ENCODE measurements around the gene TCTN3.
"Not testable (repeated sequence)": the region's sequence is repeated elsewhere in the genome, so short reads cannot be mapped to it uniquely, and the experiment has no call there.

TCTN3 gene, protein sequence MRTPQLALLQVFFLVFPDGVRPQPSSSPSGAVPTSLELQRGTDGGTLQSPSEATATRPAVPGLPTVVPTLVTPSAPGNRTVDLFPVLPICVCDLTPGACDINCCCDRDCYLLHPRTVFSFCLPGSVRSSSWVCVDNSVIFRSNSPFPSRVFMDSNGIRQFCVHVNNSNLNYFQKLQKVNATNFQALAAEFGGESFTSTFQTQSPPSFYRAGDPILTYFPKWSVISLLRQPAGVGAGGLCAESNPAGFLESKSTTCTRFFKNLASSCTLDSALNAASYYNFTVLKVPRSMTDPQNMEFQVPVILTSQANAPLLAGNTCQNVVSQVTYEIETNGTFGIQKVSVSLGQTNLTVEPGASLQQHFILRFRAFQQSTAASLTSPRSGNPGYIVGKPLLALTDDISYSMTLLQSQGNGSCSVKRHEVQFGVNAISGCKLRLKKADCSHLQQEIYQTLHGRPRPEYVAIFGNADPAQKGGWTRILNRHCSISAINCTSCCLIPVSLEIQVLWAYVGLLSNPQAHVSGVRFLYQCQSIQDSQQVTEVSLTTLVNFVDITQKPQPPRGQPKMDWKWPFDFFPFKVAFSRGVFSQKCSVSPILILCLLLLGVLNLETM

DNA sequence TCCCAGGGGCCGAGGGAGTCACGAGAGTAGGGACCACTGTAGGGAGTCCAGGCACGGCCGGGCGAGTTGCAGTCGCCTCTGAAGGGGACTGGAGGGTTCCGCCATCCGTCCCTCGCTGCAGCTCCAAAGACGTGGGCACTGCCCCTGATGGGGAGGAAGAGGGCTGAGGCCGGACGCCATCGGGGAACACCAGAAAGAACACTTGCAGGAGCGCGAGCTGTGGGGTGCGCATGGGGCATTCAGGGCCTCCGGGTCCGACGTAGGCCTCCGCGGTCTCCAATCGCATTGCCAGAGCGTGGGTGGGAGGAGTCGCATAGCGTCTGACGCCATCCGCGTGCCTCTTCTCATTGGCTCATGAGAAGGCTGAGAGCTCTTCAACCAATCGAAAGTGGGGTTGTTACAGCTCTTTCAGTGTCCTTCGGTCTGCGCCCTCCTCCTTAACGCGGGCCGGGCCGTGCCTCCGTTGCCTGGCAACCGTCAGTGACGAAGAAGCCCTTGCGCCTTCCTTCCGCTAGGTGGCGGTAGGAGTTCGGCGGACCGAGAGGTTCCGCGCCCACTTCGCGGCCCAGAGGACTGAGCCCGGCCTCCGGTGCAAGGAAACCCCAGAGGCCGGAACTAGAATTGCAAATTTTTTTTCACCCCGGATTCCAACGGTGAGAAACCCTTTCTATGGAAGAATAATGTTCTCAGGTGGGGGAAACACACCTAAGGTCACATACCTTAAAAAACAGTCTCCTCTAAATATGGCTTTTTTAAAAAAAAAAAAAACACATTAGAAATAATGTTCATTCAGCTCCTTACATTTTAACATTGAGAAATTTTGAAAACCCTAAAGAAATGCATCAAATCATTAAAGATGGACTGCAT is at the start of gene TCTN3:
TCTN3 (minus strand) TSS at position 260 of the 867 bp plus-strand sequence; CDS start at position 232, 28 bp downstream.
- peak; percentile 86 to 93 for DNase-seq (ENCODE audit: low read depth in 2 of 2)

DNA sequence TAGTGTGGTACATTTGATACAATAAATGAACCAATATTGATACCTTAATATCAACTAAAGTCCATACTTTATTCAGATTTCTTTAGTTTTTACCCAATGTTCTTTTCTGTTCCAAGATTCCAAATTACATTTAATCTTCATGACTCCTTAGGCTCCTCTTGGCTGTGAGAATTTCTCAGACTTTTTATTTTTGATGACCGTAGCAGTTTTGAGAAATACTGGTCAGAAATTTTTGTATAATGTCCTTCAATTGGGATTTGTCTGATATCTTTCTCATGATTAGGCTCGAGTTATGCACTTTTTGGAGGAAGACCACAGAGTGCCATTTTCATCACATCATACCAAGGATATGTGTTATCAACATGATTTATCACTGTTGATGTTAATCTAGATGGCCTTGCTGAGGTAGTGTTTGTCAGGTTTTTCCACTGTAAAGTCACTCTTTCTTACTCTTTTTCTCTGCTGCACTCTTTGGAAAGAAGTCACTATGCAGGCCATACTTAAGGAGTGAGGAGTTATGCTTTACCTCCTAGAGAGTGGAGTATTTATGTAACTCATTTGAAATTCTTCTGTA is 49.3 kb upstream of the TCTN3 start:
- DNase-seq (ENCODE audit: low read depth in 2 of 2): no peak

DNA sequence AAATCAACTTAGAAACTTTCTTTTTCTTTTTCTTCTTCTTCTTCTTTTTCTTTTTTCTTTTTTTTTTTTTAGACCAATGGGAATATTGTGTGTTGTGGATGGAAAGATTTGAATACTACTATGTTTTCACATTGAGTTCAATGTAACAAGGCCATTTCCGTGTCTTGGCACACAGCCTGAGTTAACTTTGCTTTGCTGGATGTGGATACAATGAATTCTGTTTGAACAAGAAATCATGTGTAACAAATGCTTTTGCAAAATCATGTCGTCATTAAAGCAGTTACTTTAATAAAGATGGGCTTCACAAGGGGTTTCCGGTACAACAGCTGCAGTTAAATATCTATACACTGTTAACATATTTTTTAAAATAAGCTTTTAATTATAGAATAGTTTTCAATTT is 48.8 kb upstream of the TCTN3 start:
- no peak for DNase-seq (ENCODE audit: low read depth in 2 of 2)

DNA sequence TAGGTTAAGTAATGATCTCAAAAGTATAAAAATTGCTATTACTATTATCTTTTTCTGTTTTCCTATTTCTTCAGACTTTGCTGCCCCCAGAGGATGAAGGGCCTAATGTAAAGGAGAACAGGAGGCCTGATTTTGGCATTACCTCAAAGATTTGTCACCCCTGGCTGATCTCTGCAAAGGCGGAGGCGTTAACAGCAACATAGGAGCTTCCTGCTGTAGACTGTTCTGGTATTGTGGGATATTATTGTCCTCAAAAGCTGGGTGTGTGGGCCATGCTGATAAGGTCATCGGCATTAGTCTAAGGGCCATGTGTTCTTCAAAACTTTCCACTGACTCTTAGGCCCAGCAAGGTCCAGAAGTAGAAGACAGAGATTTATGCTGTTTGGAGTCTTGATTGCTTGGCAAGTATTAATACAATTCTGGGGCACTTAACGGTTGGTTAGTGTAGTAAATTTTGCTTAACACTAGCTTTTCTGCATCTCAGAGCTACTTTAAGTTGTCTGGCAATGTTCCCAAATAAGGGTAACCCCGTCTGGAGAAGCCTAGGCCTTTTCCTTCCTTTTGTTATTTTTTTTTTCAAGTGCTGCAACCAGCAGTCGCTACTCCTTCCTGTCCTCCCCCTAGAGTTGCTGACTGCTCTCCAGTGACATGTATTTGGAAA is 48.2 kb upstream of the TCTN3 start:
- DNase-seq (ENCODE audit: low read depth in 2 of 2): no peak

DNA sequence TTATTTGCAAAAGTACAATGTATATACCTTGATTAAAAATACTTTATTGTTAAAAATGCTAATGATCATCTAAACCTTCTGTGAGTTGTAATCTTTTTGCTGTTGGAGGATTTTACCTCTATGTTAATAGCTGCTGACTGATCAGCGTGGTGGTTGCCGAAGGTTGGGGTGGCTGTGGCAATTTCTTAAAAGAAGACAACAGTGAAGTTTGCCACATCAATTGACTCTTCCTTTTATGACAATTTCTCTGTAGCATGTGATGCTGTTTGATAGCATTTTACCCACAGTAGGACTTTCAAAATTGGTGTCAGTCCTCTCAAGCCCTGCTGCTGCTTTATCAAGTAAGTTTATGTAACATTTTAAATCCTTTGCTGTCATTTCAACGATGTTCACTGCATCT is 45.3 kb upstream of the TCTN3 start:
- DNase-seq (ENCODE audit: low read depth in 2 of 2): no peak

DNA sequence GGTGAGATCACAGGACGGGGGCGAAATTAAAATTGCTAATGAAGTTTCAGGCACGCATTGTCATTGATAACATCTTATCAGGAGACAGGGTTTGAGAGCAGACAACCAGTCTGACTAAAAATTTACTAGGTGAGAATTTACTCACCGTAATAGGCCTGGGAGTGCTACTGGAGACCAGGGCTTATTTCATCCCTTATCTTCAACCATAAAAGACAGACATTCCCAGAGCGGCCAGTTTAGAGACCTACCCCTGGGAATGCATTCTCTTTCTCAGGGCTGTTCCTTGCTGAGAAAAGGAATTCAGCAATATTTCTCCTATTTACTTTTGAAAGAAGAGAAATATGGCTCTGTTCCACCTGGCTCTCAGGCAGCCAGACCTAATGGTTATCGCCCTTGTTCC is 39.2 kb upstream of the TCTN3 start:
- DNase-seq (ENCODE audit: low read depth in 2 of 2): not testable (repeated sequence)

DNA sequence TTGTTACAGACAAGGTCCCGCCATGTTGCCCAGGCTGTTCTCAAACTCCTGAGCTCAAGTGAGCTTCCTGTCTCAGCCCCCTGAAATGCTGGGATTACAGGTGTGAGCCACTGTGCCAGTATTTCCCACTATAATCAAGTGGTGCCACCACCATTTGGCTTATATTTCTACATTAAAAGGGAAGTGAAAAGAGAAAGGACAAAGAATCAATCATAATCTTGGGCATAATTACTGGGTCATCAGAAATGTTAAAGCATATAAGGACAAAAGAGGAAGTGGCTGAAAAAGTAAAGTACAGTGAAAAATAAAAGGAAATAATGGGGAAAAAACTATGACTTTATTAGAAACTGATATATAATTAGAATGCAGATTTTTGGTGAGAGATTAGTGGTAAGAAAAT is 36.5 kb upstream of the TCTN3 start:
- DNase-seq (ENCODE audit: low read depth in 2 of 2): no peak

DNA sequence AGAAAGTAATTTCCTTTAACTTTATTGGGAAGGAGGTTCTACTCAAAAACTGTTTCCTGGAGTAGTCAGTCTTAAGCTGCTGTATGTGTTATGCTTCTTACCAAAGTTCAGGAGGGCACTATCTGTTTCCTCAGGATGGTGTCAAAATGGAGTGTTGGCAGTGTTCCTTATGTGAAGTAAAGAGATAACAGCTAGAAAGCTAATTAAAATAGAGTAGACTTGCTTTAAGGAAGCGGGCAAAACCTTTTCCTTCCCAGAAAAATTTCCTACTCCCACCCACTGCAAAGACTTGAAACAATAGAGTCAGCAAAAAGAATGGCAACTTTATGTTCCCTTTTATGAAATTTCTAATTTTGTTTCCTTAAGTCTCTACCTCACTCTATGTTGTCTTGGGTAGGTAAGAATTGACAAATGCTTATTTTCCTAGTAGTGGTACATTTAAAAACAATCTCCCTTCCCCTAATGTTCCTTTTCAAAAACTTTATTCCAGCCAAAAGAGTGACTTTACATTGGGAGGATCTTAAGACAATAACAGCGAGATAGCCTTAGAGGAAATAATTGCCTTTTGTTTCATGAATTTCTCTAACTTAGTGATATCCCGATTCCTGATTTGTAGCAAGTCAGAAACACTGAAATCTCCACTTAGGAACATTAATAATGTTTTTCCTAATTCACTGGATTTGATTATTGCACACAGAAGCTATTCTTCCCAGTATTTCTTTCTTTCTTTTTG is 35.8 kb upstream of the TCTN3 start:
- DNase-seq (ENCODE audit: low read depth in 2 of 2): no peak

DNA sequence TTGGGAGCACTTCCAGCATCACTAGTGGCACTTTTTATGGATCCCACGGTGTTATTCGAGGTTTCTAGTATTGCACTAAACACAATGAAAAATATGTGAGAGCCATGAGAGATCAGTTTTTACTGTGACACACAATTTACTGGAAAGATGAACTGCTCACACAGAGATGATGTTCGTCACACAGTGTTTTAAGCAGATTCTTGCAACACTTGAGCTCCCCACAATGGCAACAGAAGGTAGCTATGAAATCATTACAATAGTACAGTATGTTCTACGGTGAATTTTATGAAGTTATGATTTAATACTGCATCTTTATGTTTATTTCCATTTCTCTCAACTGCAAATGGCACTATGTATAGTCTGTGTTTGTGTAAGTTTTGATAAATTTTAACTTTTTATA is 34.8 kb upstream of the TCTN3 start:
- DNase-seq (ENCODE audit: low read depth in 2 of 2): no peak

DNA sequence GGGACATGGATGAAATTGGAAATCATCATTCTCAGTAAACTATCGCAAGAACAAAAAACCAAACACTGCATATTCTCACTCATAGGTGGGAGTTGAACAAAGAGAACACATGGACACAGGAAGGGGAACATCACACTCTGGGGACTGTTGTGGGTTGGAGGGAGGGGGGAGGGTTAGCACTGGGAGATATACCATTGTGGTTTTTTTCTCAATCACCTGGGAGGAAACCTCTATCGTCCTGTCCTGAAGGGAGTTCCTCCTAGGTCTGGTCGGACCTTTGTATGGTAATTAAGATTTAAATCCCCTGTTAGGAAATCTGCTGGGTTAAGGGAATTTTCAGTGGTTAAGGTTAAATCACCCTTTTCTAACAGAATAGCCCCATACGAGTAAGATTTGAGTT is 28.8 kb upstream of the TCTN3 start:
- not testable (repeated sequence) for DNase-seq (ENCODE audit: low read depth in 2 of 2)

DNA sequence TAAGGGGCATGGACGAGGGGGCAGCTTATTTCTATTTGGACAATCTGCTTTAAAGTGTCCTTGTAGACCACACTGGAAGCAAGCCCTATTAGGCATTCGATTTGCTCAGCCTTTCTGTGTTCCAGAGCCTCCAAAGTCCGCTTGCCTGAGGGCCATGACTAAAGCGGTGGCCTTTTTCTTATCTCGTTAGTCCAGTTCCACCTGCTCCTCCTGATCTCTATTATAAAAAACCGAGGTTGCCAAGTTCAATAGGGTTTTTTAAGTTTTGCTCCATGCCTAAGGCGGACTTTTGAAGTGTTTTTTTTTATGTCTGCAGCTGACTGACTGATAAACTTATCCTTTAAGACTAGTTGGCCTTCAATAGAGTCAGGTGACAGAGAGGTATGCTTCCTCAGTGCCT is 27.0 kb upstream of the TCTN3 start:
- DNase-seq (ENCODE audit: low read depth in 2 of 2): not testable (repeated sequence)

DNA sequence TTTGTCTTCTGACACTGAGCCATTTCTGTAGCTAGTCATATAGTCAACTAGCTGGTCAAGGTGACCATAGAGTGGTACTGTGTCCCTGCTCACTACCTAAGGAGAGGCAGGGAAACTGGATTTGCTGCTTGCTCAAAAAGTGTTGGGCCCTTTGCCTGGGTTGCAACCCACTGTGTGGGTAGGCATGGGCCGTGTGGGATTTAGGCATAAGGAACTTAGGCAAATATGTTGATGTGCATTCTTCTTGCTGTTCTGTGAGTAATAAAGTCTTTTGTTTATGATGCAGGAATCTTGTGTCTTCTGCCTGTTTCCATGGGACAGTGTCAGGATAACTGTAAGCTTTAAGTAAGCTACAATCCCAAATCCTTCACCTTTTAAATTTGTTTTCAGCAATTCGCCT is 23.1 kb upstream of the TCTN3 start:
- DNase-seq (ENCODE audit: low read depth in 2 of 2): no peak

DNA sequence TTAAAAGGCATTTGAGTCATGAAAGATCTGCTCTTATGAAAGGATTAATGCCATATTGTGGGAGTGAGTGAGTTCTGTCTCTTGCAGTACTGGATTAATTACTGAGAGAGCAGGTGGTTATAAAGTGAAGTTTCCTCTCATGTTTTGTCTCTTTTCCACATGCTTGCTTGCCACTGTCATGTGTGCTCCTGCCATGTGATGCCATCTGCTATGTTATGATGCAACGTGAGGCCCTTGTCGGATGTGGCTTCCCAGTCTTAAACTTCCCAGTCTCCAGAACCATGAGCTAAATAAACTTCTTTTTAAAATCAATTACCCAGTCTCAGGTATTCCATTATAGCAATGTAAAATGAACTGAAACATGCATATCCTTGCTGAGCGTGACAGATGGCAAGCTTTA is 22.7 kb upstream of the TCTN3 start:
- no peak for DNase-seq (ENCODE audit: low read depth in 2 of 2)

DNA sequence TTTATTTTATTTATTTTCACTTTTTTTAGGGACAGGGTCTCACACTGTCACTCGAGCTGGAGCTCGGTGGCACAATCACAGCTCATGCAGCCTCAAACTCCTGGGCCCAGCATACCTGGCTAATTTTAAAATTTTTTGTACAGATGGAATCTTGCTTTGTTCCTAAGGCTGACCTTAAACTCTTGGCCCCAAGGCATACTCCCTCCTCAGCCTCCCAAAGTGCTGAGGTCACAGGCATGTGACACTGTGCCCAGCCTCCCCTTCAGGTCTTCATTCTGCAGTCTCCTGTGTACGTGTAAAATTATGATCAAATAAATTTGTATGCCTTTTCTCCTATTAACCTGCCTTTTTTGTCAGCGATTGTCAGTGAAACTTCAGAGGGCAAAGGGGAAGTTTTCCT is 17.8 kb upstream of the TCTN3 start:
- no peak for DNase-seq (ENCODE audit: low read depth in 2 of 2)

DNA sequence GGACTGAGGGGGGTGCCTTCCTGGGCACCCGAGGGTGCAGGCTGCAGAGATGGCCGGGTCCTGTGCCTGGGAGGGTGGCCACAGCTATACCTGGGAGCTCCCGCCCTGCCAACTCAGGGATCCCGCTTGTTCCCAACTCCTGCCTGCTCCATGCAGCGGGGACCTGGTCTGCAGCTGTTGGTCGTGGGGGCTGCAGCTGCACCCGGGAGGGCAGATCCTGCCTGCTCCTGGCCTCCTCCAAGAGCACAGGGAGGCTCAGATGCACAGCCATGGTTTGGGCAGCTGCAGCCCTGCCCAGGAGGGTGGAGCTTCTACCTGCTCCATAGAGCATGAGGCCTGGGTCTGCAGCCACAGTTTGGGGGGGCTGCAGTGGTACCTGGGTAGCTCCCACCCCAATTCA is 13.3 kb upstream of the TCTN3 start:
- no peak for DNase-seq (ENCODE audit: low read depth in 2 of 2)

DNA sequence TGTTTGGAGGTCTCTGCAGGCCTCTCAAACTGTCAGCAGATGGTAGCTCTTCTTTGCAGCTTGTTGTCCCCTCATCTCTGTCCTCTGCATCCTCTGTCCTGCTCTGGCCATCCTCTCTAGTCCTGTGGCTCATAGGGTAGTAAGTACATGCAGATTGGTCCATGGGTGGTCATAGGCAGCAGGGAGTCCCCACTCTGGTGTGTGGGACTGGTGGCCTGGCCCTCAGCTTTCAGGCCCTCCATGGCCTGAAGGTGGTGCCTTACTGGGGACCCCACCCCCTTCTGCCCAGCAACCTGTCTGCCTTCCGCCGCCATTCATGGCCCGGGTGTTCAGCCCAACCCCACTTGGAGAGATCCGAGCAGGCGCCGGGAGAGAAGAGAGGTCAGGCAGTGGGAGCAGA is 12.8 kb upstream of the TCTN3 start:
- DNase-seq (ENCODE audit: low read depth in 2 of 2): no peak

DNA sequence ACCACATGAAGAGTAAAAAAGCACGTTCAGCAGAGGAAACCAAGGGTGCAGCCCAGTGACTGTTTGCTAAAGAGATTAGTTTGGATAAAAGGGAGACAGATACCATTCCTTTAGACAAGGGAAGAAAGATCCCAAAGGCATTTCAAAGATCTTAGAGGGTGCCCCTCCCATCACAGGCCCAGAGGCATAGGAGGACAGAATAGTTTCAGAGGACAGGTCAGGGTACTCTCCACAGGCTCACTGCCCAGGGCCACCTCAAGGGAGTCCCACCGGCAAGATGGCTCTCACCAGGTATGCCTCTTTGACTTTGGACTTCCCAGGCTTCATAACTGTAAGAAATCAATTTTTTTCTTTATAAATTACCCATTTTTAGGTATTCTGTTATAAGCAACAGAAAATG is 4.7 kb upstream of the TCTN3 start:
- DNase-seq (ENCODE audit: low read depth in 2 of 2): no peak

DNA sequence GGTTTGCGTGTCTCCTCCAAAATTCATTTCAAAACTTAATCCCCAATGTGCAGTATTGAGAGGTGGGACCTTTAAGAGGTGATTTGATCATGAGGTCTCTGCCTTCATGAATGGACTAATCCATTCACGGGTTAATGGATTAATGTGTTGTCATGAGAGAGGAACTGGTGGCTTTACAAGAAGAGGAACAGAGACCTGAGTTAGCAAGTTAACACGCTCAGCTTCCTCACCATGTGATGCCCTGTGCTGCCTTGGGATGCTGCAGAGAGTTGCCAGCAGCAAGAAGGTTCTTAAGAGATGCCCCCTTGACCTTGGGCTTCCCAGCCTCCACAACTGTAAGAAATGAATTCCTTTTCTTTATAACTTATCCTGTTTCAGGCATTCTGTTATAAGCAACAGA is 3.7 kb upstream of the TCTN3 start:
- no peak for DNase-seq (ENCODE audit: low read depth in 2 of 2)

DNA sequence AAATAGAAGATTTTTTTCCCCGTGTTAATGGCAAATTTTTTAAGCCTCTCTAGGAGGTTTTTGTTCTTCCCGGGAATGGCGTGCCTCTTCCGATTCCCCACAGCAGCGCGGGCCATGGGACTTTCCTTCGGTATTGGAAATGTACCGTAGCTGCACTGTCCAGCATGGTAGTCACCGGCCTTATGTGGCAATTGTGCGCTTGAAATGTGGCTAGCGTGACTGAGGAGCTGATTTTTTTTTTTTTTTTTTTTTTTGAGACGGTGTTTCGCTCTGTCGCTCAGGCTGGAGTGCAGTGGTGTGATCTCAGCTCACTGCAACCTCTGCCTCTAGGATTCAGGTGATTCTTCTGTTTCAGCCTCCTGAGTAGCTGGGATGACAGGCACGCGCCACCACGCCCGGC is 938 bp upstream of the TCTN3 start:
- no peak for DNase-seq (ENCODE audit: low read depth in 2 of 2)

DNA sequence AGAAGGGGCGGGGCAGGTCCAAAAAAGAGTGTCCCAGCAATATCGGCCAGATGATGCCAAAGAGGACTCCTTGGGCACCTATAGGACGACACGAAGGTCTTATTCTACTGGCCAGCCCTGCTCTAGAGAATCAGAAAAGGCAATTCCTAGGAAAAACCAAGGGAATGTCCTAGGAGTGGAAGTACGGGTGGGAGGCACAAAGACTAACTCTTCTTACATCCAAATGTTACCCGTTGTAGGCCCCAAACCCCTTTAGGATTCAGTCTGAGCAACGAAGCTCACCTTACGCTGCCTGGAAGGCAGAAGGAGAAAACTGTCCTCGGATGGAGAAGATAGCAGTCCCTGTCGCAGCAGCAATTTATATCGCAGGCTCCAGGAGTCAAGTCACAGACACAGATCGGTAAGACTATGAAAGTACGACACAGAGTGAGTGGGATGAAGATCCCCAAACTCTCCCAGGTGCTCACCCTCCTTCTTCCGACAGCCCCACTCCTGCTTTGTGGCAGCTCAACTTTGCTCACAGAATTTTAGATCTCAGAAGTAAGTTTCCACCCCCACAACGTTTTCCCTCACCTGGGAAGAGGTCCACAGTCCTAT is 558 bp downstream of the TCTN3 start:
- peak in 1 of 2 experiments; percentile 2 for DNase-seq (ENCODE audit: low read depth in 2 of 2)

DNA sequence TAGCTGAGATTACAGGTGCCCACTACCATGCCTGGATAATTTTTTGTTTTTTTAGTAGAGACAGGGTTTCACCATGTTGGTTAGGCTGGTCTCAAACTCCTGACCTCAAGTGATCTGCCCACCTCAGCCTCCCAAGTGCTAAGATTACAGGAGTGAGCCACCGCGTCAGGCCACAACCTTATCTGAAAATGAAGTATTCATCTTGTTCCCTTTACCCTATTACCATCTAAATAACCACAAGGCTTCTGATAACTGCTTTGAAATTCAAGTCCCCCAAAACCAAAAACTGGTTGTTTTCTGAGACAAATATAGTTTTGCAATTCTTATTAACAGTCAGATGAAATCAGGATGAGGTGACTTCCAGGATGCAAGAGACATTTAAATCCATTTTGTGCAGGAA is 2.4 kb downstream of the TCTN3 start:
- DNase-seq (ENCODE audit: low read depth in 2 of 2): no peak
